Hindlimb muscle (tissue), 1 donor: ENCODE results near the gene BUB1B. TPM values are rescaled to one million over a fixed set of nuclear protein-coding genes. Genes with fewer than 3 reads are reported as not detected.
"Not testable (repeated sequence)": the region's sequence is repeated elsewhere in the genome, so short reads cannot be mapped to it uniquely, and the experiment has no call there.

Experiments used
- DNase-seq: peaks from one replicate; pipeline ENCODE4 v3.0.0-alpha.2; 2013
- polyA plus RNA-seq: library from polyadenylated mRNA; unstranded; fragments of 120-200 nt; gene quantifications from one replicate; pipeline ENCODE4 v1.2.1, GENCODE V29; 2013; ENCODE audit not compliant: insufficient read length

Gene BUB1B, protein sequence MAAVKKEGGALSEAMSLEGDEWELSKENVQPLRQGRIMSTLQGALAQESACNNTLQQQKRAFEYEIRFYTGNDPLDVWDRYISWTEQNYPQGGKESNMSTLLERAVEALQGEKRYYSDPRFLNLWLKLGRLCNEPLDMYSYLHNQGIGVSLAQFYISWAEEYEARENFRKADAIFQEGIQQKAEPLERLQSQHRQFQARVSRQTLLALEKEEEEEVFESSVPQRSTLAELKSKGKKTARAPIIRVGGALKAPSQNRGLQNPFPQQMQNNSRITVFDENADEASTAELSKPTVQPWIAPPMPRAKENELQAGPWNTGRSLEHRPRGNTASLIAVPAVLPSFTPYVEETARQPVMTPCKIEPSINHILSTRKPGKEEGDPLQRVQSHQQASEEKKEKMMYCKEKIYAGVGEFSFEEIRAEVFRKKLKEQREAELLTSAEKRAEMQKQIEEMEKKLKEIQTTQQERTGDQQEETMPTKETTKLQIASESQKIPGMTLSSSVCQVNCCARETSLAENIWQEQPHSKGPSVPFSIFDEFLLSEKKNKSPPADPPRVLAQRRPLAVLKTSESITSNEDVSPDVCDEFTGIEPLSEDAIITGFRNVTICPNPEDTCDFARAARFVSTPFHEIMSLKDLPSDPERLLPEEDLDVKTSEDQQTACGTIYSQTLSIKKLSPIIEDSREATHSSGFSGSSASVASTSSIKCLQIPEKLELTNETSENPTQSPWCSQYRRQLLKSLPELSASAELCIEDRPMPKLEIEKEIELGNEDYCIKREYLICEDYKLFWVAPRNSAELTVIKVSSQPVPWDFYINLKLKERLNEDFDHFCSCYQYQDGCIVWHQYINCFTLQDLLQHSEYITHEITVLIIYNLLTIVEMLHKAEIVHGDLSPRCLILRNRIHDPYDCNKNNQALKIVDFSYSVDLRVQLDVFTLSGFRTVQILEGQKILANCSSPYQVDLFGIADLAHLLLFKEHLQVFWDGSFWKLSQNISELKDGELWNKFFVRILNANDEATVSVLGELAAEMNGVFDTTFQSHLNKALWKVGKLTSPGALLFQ
- 7.8 TPM for polyA plus RNA-seq

DNA sequence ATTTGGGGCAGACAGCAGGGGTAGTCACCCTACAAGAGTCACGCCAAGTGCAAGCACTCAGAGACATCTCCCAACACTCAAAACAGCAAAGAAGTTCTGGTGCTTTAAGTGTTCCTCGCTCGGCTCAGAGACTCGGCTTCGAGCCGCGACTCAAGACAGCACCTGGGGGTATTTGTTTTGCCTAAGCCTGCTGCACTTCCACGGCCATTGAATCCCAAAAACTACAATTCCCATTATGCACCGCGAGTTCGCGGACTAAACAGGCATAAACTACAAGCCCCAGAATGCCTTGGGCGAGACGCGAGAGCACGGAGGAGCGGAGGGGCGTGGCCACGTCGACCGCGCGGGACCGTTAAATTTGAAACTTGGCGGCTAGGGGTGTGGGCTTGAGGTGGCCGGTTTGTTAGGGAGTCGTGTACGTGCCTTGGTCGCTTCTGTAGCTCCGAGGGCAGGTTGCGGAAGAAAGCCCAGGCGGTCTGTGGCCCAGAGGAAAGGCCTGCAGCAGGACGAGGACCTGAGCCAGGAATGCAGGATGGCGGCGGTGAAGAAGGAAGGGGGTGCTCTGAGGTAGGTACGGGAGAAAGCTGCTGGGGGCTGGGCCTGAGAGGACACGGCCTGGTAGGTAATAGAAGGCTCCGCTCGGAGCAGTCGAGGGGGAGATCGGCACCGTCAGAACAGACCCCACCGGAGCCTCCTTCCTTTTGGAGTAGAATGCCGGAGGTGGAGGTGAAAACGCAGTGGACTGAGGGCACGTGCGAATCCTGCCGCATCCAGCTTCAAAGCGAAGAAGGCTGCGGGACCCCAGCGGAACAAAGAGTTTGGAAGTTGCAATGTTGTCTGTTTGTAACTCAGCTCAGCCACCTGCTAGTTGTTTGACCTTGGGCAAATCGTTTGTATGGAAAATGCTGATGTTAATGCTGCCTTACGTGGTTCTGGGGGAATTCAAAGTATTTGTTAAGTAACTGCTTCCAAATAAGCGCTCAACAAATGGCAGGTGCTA is at the start of gene BUB1B:
Gene BUB1B, plus strand, starts transcription at position 381 of the 1,000 bp plus-strand sequence. Its CDS starts 152 bp downstream, at position 533.
- peak; percentile 94 for DNase-seq

DNA sequence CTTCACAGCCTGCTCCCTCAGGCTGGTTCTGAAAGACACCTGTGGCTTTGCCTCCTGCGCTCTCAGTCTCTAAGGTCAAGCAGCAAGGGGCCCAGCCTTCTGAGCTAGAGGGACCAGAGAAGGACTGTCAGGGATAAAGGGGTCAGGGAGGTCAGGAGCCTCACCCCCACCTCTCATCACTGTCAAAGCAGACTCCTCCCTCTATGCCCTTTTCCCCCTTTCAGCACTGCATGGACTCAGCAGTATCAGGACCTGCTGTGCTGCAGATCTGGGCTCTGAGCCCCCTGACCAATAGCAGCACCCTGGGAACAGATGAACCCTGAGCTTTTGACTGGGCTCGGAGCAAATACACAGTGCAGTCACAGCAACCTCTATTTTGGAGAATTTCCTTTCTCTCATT is 49.0 kb upstream of the BUB1B start:
- no peak for DNase-seq

DNA sequence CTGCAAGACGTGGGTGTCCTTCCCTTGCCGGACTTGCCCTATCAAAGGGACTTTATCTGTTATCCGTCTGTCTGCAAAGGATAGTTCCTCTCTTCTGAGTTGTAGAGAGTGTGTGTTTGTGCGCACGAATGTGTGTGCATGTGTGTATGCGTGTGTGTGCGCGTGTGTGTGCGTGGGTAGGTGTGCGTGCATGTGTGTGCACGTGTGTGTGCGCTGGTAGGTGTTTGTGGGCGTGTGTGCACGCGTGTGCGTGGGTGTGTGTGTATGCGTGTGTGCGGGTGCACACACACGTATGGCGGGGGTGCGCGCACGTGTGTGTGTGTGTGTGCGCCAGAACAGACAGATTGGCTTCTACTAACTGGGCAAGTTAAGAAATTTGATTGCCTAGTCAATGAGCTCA is 48.1 kb upstream of the BUB1B start:
- no peak for DNase-seq

DNA sequence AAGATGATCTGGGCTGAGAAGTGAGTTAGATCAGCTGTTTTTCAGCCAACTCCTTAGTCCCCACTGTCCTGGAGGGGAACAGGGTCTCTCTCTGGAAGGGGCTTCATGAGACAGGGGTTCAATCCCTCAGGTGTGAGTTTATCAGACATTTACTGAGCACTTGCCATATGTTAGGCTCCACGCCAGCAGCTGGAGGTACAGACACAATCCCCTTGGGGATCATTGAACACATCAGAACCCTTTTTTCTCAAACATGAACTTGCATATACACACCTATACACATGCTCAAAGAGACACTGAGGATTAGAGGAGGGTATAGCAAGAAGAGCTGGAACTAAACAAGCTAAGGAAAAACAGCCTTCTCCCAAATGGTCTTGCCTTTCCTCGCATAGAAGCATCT is 46.7 kb upstream of the BUB1B start:
- no peak for DNase-seq

DNA sequence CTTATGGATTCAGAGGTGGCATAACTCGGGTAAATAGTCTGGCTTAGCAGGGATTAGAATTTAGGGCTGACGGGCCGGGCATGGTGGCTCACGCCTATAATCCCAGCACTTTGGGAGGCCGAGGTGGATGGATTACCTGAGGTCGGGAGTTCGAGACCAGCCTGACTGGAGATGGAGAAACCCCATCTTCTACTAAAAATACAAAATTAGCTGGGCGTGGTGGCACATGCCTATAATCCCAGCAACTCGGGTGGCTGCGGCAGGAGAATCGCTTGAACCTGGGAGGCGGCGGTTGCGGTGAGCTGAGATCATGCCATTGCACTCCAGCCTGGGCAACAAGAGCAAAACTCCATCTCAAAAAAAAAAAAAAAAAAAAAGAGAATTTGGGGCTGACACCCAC is 45.8 kb upstream of the BUB1B start:
- not testable (repeated sequence) for DNase-seq

DNA sequence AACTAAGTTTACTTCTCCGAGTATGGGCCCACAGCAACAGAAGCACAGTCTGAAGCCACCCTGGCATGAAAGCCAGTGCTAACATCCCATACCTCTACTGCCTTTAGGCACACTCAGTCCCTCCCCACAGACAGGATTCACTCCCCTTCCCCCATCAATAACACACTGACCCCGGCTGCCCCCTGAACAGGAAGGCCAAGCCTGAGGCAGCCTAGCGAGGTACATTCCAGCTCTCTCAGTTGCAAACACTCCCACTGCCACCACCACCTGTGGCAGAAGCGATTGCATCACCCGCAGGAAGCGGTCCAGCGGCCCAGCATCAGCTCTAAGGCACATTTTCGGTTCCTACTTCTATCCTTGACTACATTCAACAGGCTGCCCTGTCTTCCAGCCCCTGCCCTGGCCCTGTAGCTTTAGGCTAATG is 45.2 kb upstream of the BUB1B start:
- no peak for DNase-seq

DNA sequence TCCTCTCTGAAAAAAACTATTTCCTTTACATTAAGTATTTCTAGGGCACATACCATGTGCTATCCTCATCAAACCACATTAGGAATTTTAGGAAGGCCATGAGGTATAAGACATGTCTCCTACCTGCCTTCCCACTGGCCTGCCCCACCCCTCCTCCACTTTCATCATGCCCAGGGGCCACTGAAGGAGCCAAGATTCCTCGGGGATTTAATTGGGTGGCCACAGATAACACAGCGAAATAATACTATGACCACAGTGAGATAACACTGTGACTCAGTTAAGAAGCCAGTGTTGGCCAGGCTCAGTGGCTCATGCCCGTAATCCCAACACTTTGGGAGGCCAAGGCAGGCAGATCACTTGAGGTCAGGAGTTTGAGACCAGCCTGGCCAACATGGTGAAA is 42.4 kb upstream of the BUB1B start:
- no peak for DNase-seq

DNA sequence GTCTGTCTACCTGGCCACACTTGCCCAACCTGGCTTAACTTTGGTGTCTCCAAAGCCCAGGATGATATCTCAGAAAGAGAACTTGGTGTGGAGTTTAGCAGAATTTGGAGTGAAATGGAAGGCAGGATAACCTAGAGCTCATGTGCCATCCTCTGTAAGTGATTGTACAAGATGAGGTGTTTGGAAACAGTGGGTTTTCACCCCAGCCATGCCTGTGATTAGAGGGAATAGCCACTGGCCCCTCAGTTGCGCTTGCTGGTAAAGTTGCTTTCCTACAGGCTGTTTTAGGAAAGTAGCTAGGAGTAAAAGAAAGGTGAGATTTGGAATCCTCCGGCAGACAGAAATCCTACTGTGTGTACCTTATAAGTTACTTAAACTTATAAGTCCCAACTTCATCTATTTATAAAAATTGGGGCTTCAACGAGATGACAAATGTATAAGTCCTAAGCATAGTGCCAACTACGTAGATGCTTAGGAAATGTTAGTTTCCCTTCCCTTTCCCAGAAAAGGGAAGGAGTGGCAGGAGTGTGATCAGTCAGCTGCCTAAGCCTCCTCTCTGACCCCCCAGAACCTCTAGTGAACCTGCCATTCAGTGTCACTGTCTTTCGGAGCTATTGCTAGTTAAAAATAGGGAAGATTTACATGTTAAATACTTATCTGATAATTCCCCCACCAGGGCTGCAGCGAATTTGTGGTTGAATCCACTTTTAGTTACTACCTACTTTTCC is 38.8 kb upstream of the BUB1B start:
- DNase-seq: no peak

DNA sequence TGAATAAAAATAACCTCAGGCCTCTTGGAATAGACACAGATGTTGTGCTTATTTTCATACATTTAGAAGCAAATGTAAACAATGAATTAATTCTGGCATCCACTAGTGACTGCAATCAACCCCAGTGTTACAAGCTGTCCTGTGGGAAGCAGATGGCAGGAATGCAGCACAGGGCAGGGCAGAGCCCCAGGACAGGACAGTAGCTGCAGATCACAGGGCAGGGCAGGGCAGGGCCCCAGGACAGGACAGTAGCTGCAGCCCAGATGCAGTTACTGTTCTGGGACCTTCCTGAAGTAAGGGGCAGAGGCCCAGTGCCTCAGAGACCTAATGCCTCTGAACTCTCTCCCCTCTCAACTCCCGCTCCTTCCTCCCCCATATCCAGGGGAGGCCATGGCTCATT is 37.9 kb upstream of the BUB1B start:
- not testable (repeated sequence) for DNase-seq

DNA sequence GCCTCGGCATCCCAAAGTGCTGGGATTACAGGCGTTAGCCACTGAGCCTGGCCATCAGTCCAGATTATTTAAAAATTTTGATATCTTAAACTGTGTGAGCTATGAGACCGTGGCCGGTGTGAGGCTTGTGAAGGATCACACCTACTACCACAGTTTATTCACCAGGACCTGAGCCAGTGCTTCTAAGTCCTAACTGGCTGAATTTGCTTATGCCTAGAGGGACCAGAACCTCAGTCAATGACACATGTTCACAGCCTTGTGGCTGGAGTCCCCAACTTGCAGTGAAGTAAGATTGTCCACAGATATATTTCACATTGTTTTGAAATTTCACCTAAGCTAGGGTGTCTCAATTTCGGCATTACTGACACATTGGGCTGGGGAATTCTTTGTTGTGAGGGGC is 37.0 kb upstream of the BUB1B start:
- not testable (repeated sequence) for DNase-seq

DNA sequence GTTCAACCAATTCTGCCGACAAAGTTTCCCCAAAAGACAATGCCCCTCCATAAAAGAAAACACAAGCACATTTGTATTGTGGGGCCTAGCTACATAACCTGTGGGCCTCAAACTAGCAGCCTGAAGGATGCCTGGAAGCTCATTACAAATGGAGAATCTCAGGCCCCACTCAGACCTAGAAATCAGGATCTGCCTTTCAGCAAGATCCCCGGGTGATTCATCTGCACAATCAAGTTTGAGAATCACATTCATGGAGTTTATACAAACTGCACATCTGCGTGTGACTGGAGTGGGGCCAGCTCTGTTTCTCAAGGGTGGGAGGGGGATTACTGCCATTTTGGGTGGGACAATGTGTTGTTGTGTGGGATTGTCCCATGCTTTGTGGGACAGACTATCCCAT is 36.5 kb upstream of the BUB1B start:
- not testable (repeated sequence) for DNase-seq

DNA sequence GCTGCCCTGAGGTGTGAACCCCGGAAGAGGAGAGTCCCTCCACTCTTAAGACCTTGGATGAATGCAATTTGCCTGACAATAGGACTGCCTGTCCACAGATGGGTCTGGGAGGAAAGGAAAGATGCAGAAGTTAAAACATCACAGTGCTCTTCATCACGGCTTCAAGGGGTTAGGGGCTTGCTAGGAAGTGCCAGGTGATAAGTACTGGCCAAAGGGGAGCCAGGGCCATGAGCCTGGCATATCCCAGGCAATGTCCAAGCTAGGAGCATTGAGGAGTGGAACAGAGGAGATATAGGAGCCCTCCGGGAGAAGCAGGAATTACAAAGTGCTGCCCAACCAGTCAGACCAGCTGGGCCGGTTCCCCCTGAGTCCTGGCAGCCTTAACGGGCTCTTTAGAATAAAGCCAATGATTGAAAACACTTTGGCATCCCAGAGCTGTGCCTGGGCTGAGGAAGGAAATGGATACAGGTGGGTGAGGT is 36.0 kb upstream of the BUB1B start:
- DNase-seq: not testable (repeated sequence)

DNA sequence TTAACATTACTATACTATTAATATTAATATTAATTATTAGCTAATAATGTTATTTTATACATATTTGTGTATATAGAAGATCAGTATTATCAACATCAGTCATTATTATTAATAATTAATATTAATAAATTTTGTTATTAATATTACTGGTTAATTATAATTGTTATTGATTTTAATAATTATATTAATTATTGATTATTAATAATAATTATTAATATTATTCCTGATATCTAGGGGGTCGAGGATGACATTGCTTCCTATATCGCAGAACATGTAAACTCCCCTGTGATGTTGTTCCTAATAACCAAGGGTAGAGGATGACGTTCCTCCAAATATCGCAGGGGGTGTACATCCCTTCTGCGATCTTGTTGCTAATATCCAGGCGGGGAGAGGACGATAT is 34.9 kb upstream of the BUB1B start:
- no peak for DNase-seq

DNA sequence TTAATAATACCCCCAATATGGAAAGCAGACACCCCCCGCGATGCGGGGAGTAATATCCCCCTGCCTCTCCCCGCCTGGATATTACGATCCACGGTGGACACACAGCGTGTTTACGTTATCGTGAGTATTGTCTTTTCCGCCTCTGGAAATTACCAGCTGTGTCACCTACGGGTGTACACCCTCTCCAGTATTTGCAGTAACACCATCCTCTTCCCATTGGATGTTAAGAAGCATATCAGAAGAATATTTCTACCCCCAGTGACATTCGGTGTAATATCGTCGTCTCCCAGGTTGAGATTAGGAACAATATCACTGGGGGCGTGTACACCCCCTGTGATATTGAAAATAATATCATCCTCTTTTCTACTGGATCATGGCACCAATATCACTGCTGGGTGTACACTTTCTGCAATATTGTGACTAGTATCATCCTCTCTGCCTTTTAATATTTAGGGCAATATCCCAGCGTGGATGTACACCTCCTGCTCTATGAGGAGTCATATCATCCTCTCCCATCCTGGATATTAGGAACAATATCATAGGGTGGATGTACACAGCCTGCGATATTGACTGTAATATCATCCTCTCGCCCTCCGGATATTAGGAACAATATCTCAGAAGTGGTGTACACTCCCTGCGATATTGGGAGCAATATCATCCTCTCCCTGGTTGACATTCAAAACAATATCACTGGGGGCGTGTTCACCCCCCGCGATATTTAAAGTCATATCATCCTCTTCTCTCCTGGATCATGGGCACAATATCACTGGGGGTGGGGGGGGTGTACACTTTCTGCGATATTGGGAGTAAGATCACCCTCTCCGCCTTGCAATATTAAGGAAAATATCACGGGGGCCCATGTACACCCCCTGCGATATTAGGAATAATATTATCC is 31.9 kb upstream of the BUB1B start:
- DNase-seq: no peak

DNA sequence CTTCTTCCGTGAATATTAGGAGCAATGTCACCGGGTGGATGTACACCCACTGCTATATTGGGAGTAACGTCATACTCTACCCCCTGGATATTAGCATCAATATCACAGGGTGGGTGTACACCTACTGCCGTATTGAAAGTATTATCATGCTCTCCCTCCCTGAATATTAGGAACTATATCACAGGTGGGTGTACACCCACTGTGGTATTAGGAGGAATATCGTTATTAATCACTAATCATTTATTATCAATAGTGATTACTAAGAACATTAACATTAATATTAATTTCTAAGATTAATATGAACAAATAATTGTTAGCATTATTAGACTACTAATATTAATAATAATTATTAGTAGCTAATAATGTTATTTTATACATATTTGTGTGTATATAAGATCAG is 30.8 kb upstream of the BUB1B start:
- no peak for DNase-seq

DNA sequence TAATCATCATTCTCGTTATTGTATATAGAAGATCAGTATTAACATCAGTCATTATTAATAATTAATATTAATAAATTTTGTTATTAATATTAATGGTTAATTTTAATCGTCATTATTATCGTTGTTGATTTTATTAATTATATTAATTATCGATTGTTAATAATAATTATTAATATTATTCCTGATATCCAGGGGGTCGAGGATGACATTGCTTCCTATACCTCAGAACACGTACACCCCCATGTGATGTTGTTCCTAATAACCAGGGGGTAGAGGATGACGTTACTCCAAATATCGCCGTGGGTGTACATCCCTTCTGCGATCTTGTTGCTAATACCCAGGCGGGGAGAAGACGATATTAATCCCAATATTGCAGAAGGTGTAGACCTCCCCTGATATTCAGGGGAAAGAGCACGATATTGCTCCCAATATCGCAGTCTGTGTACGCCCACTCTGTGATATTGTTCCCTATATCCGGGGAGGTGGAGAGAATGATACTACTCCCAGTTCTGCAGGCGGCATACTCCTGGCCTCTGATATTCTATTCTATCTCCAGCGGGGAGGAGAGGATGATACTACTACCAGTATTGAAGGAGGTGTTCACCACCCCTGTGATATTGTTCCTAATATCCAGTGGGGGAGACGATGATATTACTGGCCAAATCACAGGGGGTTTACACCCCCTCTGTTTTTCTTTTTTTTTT is 29.9 kb upstream of the BUB1B start:
- DNase-seq: no peak

DNA sequence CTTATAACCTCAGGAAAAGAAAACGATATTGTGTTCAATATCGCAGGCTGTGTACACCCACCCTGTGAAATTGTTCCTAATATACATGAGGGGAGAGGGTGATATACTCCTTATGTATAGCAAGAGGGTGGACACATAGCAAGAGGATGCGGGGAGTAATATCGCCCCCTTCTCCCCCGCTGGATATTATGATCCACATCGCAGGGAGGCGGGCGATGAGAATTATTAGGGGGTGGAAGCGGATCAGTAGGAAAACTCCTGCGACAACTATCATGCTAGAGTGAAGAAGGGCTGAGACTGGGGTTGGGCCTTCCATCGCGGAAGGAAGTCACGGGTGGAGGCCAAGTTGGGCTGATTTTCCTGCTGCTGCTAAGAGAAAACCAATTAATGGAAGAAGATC is 27.3 kb upstream of the BUB1B start:
- DNase-seq: no peak

DNA sequence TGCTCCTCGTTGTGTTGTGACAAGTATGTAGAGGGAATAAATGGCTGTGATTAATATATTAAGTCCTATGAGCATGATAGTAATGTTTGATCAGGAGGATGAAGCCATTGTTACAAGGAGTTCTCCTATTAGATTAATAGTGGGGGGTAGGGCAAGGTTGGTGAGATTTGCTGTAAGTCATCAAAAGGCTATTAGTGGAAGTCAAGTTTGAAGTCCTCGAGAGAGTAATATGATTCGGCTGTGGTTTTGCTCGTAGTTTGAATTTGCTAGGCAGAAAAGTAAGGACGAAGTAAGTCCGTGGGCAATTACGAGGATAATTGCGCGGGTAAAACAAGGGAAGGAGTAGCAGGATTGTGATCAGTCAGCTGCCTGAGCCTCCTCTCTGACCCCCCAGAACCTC is 26.0 kb upstream of the BUB1B start:
- no peak for DNase-seq

DNA sequence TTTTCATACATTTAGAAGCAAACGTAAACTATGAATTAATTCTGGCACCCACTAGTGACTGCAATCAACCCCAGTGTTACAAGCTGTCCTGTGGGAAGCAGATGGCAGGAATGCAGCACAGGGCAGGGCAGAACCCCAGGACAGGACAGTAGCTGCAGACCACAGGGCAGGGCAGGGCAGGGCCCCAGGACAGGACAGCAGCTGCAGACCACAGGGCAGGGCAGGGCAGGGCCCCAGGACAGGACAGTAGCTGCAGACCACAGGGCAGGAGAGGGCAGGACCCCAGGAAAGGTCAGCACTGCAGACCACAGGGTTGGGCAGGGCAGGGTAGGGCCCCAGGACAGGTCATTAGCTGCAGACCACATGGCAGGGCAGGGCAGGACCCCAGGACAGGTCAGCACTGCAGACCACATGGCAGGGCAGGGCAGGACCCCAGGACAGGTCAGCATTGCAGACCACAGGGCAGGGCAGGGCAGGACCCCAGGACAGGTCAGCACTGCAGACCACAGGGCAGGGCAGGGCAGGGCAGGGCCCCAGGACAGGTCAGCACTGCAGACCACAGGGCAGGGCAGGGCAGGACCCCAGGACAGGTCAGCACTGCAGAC is 24.9 kb upstream of the BUB1B start:
- DNase-seq: not testable (repeated sequence)
